Neuronal stem cell (in vitro differentiated cells): ENCODE measurements around the gene FAM83F.
A peak's percentile ranks its signal among the peaks of the same experiment; 100 is the strongest.

ENCODE experiments used
- DNase-seq: peaks from one replicate; pipeline ENCODE4 v3.0.0-alpha.2; 2013; ENCODE audit warnings: low spot score
- H2AFZ ChIP-seq: one replicate; pipeline ENCODE4 v1.6.1; 2013; ENCODE audit warnings: mild to moderate bottlenecking, low read length, inconsistent platforms
- H2AK5ac ChIP-seq: 2 replicates; pipeline ENCODE4 v1.6.1; 2013; ENCODE audit warnings: low read depth, mild to moderate bottlenecking, inconsistent platforms, low read length, moderate library complexity, mixed read lengths
- H2BK120ac ChIP-seq: 2 replicates; pipeline ENCODE4 v1.6.1; 2013; ENCODE audit warnings: low read depth, mild to moderate bottlenecking, inconsistent platforms, low read length, moderate library complexity, mixed read lengths
- H2BK12ac ChIP-seq: one replicate; pipeline ENCODE4 v1.6.1; 2013; ENCODE audit warnings: low read length, inconsistent platforms
- H2BK15ac ChIP-seq: 2 replicates; pipeline ENCODE4 v1.6.1; 2013; ENCODE audit warnings: mild to moderate bottlenecking, low read length, inconsistent platforms, mixed read lengths
- H2BK5ac ChIP-seq: one replicate; pipeline ENCODE4 v1.6.1; 2013; ENCODE audit warnings: inconsistent platforms, mild to moderate bottlenecking, low read length, moderate library complexity
- H3K14ac ChIP-seq: one replicate; pipeline ENCODE4 v1.6.1; 2013; ENCODE audit warnings: low read length, inconsistent platforms
- H3K18ac ChIP-seq: 2 replicates; pipeline ENCODE4 v1.6.1; 2013; ENCODE audit warnings: low read length, inconsistent platforms
- H3K23ac ChIP-seq: 2 replicates; pipeline ENCODE4 v1.6.1; 2013; ENCODE audit warnings: low read depth, mild to moderate bottlenecking, mixed read lengths, low read length, inconsistent platforms; ENCODE audit not compliant: poor library complexity
- H3K27ac ChIP-seq: replicated peaks from 3 replicates; pipeline ENCODE4 v1.5.1; 2013; ENCODE audit warnings: low read length, inconsistent platforms
- H3K27me3 ChIP-seq, 3 experiments: 2 replicates each; pipeline ENCODE4 v1.6.1; 2013; ENCODE audit warnings: low read length in 3 of 3, mild to moderate bottlenecking in 2 of 3, inconsistent platforms in 1 of 3, low read depth in 1 of 3, mixed read lengths in 1 of 3, moderate library complexity in 1 of 3; ENCODE audit not compliant: control insufficient read depth in 3 of 3, insufficient read depth in 3 of 3
- H3K36me3 ChIP-seq, 2 donors: replicated peaks in 1 of 2; 2 replicates each; pipeline ENCODE4 v1.6.1; 2013; ENCODE audit warnings: low read length in 2 of 2; ENCODE audit not compliant: control insufficient read depth in 2 of 2, insufficient read depth in 2 of 2
- H3K4ac ChIP-seq: 2 replicates; pipeline ENCODE4 v1.6.1; 2013; ENCODE audit warnings: inconsistent platforms, mild to moderate bottlenecking, low read length, moderate library complexity
- H3K4me1 ChIP-seq, 2 donors: 1 replicate in 1 of 2; 2 replicates in 1 of 2; pipeline ENCODE4 v1.6.1; 2013; ENCODE audit warnings: low read length in 2 of 2, low read depth in 1 of 2; ENCODE audit not compliant: control insufficient read depth in 2 of 2, insufficient read depth in 1 of 2
- H3K4me2 ChIP-seq: one replicate; pipeline ENCODE4 v1.6.1; 2013; ENCODE audit warnings: mild to moderate bottlenecking, low read length, inconsistent platforms; ENCODE audit not compliant: insufficient read depth, poor library complexity, severe bottlenecking
- H3K4me3 ChIP-seq, 2 donors: 2 replicates each; pipeline ENCODE4 v1.5.1; 2013; ENCODE audit warnings: low read length in 2 of 2, mild to moderate bottlenecking in 2 of 2, inconsistent platforms in 1 of 2, moderate library complexity in 1 of 2
- H3K79me1 ChIP-seq: one replicate; pipeline ENCODE4 v1.6.1; 2013; ENCODE audit warnings: low read depth, mild to moderate bottlenecking, inconsistent platforms, low read length, moderate library complexity
- H3K9ac ChIP-seq: one replicate; pipeline ENCODE4 v1.6.1; 2013; ENCODE audit warnings: mild to moderate bottlenecking, low read depth, low read length, inconsistent platforms; ENCODE audit not compliant: poor library complexity
- H3K9me3 ChIP-seq, 2 donors: replicated peaks in 1 of 2; 2 replicates each; pipeline versions ENCODE3 to v1.6.1; 2013; ENCODE audit warnings: low read length in 2 of 2, mild to moderate bottlenecking in 2 of 2, inconsistent platforms in 1 of 2, low read depth in 1 of 2, mixed read lengths in 1 of 2, moderate library complexity in 1 of 2; ENCODE audit not compliant: control insufficient read depth in 2 of 2, insufficient read depth in 1 of 2
- H4K8ac ChIP-seq: one replicate; pipeline ENCODE4 v1.6.1; 2013; ENCODE audit warnings: low read depth, mild to moderate bottlenecking, inconsistent platforms, low read length, moderate library complexity
- H4K91ac ChIP-seq: one replicate; pipeline ENCODE4 v1.6.1; 2013; ENCODE audit warnings: low read length, low read depth, mild to moderate bottlenecking, inconsistent platforms; ENCODE audit not compliant: poor library complexity
- WGBS, 2 donors: extraction: QIAGEN DNeasy Blood & Tissue Kit; methylation state at CpG; one replicate each; pipeline ENCODE4 v1.1.7; 2013; ENCODE audit warnings: missing lambda C conversion rate in 2 of 2, mixed read lengths in 1 of 2; ENCODE audit not compliant: insufficient read length in 2 of 2, insufficient replicate concordance in 1 of 2; ENCODE audit errors: extremely low coverage in 2 of 2; 5-methylcytosine and 5-hydroxymethylcytosine counted together

FAM83F gene

DNA sequence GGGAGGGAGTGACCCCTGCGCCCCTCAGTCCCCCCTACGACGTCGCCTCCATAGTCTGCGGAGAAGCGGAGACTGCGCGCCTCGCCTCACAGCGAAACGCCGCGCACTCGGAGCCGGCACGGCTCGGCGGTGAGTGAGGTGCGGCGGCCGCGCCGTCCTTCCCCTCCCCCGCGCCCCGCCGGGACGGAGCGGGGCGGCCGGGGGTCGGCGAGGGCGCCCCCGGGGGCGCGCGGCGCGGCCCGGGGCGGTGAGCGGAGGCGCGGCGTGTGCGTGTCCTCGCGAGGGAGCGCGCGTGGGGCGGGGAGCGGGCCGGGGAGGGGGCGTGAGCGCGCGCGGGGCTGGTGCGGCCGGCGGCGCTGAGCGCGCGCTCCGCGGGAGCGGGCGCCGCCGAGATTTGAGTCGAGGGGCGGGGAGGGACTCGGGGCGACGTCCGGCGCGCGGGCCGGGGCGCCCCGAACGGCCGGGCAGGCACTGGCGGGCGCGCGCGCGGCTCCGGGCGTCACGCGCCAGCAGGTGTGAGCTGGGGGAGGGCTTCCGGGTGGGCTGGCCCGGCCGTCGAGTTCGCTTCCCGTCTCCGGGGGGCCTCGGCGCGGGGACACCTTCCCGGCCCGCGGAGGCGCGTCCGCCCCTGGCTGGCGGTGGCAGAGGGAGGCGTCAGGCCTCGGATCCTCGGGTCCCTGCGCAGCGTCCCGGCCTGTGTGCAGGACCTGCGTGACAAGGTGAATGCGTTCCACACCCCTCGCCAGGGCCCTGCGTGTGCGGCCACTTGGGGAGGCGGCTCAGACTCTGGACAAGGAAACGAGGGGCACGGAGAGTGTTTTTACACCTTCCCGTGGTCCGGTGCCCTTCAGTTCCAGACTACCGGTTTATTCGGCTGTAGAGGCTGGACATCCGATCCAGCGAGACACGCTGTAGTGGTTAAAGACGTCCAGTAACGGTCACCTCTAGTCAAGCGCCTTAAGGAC, 50.4 kb downstream of the FAM83F start:
- peak overlapping the region; percentile 88 for H3K18ac ChIP-seq
- H3K4ac ChIP-seq = no peak overlapping the region
- H3K4me1 ChIP-seq = peaks cover 0 to 5% of the 10 kb centered on the region in 2 donors
- peak overlapping the region; percentile 97 for H3K14ac ChIP-seq
- H3K27ac ChIP-seq = peak overlapping the region; percentile 89
- no peak overlapping the region for H2BK12ac ChIP-seq
- peak overlapping the region; percentile 89 for H2AFZ ChIP-seq
- H2BK120ac ChIP-seq = no peak overlapping the region
- peaks cover 3% of the 10 kb centered on the region for H3K79me1 ChIP-seq
- no peak overlapping the region for H4K91ac ChIP-seq
- no peak overlapping the region for H2BK15ac ChIP-seq
- peak overlapping the region; percentile 97 for H3K9ac ChIP-seq
- H2AK5ac ChIP-seq = peak overlapping the region; percentile 60
- no peaks in the 10 kb centered on the region for H3K36me3 ChIP-seq
- no peak overlapping the region for H3K23ac ChIP-seq
- H3K4me2 ChIP-seq = peak overlapping the region; percentile 96
- WGBS, 2 donors = no CpG with 5 or more reads among the region's 138 CpGs
- DNase-seq = peak; percentile 43
- H3K27me3 ChIP-seq = peaks cover 0 to 11% (median 6%) of the 10 kb centered on the region in 3 experiments
- no peak overlapping the region for H4K8ac ChIP-seq
- H3K4me3 ChIP-seq = peak overlapping the region; percentile 93 to 94
- no peaks in the 10 kb centered on the region for H3K9me3 ChIP-seq
- no peak overlapping the region for H2BK5ac ChIP-seq

DNA sequence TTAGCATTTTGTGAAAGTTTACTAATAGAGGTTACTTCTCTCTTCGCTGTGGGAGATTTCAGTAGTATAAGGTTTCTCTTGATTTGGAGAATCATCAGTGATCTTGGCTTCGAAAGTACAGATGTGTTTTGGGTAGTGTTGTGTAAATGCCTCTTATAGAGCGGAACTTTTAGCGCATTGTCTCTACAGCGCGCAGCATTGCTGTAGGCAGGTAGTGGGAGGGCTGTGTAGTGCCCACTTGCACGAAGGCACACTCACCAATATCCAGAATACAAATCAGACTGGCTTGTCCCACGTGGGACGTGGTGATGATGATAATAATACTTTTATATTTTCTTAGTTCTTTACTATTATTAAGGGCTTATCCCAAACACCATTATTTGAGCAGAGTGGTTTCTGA, 51.4 kb downstream of the FAM83F start:
- no peak overlapping the region for H2BK5ac ChIP-seq
- no peak overlapping the region for H2AFZ ChIP-seq
- H3K14ac ChIP-seq = no peak overlapping the region
- H4K91ac ChIP-seq = no peak overlapping the region
- no peak for DNase-seq
- peak overlapping the region in 1 of 2 donors; percentile 94 for H3K4me3 ChIP-seq
- H3K4ac ChIP-seq = no peak overlapping the region
- H3K36me3 ChIP-seq = no peaks in the 10 kb centered on the region
- no peak overlapping the region for H3K18ac ChIP-seq
- no peak overlapping the region for H3K9ac ChIP-seq
- H3K9me3 ChIP-seq = no peaks in the 10 kb centered on the region
- H3K4me2 ChIP-seq = no peak overlapping the region
- no peak overlapping the region for H2BK15ac ChIP-seq
- H3K27ac ChIP-seq = no peak overlapping the region
- no peak overlapping the region for H2BK12ac ChIP-seq
- H2AK5ac ChIP-seq = no peak overlapping the region
- H4K8ac ChIP-seq = no peak overlapping the region
- WGBS, 2 donors = no CpG with 5 or more reads among the region's 9 CpGs
- peaks cover 3% of the 10 kb centered on the region for H3K79me1 ChIP-seq
- H3K23ac ChIP-seq = no peak overlapping the region
- peaks cover 2 to 7% of the 10 kb centered on the region in 2 donors for H3K4me1 ChIP-seq
- peaks cover 0 to 4% (median 0%) of the 10 kb centered on the region in 3 experiments for H3K27me3 ChIP-seq
- no peak overlapping the region for H2BK120ac ChIP-seq

DNA sequence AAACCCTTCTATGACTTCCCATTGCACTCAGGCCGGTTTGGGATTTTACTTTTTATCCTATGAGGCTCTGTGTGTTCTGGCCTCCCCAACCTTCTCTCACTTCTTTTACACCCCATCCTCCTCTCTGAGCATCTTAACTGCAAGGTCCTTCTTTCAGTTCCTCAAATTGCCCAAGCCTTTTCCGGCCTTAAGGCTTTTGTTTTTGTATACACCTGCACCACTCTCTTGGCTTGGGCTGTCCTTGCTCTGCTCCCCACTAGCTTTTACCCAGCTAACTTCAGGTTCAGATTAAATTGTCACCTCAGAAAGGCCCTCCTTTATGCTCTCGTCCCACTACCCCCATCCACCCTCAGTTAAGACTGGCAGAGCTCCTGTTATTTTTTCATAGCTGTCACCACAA, 55.5 kb downstream of the FAM83F start:
- Histone ChIP-seq H3K14ac (no peak overlapping the region), H4K8ac (no peak overlapping the region), H3K4me2 (no peak overlapping the region), H2BK15ac (no peak overlapping the region), H2AFZ (no peak overlapping the region), H3K27ac (no peak overlapping the region), H3K79me1 (peaks cover 3% of the 10 kb centered on the region), H3K4me1 (peaks cover 5 to 17% of the 10 kb centered on the region in 2 donors), H2BK5ac (no peak overlapping the region), H2AK5ac (no peak overlapping the region), H3K4ac (no peak overlapping the region), H4K91ac (no peak overlapping the region), H3K4me3 (no peak overlapping the region), H3K27me3 (no peaks in the 10 kb centered on the region), H3K18ac (no peak overlapping the region), H3K9ac (no peak overlapping the region), H3K23ac (no peak overlapping the region), H3K9me3 (no peaks in the 10 kb centered on the region), H2BK120ac (no peak overlapping the region), H2BK12ac (no peak overlapping the region), H3K36me3 (no peaks in the 10 kb centered on the region)
- no CpG with 5 or more reads among the region's 3 CpGs for WGBS, 2 donors
- DNase-seq = no peak

- Histone ChIP-seq H3K4me1 (peaks cover 5 to 12% of the 10 kb centered on the region in 2 donors), H3K4me3 (no peak overlapping the region), H2AK5ac (no peak overlapping the region), H4K8ac (no peak overlapping the region), H3K9me3 (no peaks in the 10 kb centered on the region), H3K4me2 (no peak overlapping the region), H3K14ac (no peak overlapping the region), H2AFZ (no peak overlapping the region), H3K27ac (no peak overlapping the region), H2BK120ac (no peak overlapping the region), H3K36me3 (no peaks in the 10 kb centered on the region), H2BK12ac (no peak overlapping the region), H2BK15ac (no peak overlapping the region), H3K23ac (no peak overlapping the region), H3K27me3 (no peaks in the 10 kb centered on the region), H4K91ac (no peak overlapping the region), H3K18ac (no peak overlapping the region), H2BK5ac (no peak overlapping the region), H3K79me1 (no peaks in the 10 kb centered on the region), H3K9ac (no peak overlapping the region), H3K4ac (no peak overlapping the region)
- no CpG with 5 or more reads among the region's 3 CpGs for WGBS, 2 donors
- no peak for DNase-seq
Observed at GRCh38 chr22:40051322-40051721, 56.6 kb downstream of the FAM83F start.
